Measurements from ENCODE around the gene HOXB4.

- TF ChIP-seq POLR2A (IDR thresholded peaks at IDR 0.05): no peak
- TF ChIP-seq CTCF (IDR thresholded peaks at IDR 0.05): no peak
These were observed 13.3 kb upstream of the HOXB4 start for GRCh38 chr17:48591255-48592056.

All from prostate gland (tissue), 2 donors.